Endothelial cell of umbilical vein (primary cell): ENCODE measurements around the gene PKP4.

Source experiments
- POLR2A ChIP-seq: IDR thresholded peaks from 2 replicates; pipeline ENCODE4 v1.6.1; 2012; ENCODE audit warnings: low read depth, mild to moderate bottlenecking, control low read depth, low read length
- POLR2AphosphoS5 ChIP-seq: IDR thresholded peaks from 2 replicates; pipeline ENCODE4 v1.6.1; 2012; ENCODE audit warnings: low read depth, mild to moderate bottlenecking, control low read depth, low read length, moderate library complexity; ENCODE audit not compliant: insufficient read depth
- TF ChIP-seq, protein P1 (sequence below), 2 donors: IDR thresholded peaks; 1 replicate in 1 of 2; 2 replicates in 1 of 2; pipeline ENCODE4 v1.5.1; 2011; ENCODE audit warnings: low read length in 2 of 2, mild to moderate bottlenecking in 2 of 2, moderate library complexity in 2 of 2, control low read depth in 1 of 2, inconsistent platforms in 1 of 2, low read depth in 1 of 2; ENCODE audit not compliant: insufficient read depth in 1 of 2; ENCODE audit errors: extremely low read depth in 1 of 2
- TF ChIP-seq, protein P2 (sequence below): IDR thresholded peaks from 2 replicates; pipeline ENCODE4 v1.6.1; 2011; ENCODE audit not compliant: insufficient read depth, insufficient read length

DNA sequence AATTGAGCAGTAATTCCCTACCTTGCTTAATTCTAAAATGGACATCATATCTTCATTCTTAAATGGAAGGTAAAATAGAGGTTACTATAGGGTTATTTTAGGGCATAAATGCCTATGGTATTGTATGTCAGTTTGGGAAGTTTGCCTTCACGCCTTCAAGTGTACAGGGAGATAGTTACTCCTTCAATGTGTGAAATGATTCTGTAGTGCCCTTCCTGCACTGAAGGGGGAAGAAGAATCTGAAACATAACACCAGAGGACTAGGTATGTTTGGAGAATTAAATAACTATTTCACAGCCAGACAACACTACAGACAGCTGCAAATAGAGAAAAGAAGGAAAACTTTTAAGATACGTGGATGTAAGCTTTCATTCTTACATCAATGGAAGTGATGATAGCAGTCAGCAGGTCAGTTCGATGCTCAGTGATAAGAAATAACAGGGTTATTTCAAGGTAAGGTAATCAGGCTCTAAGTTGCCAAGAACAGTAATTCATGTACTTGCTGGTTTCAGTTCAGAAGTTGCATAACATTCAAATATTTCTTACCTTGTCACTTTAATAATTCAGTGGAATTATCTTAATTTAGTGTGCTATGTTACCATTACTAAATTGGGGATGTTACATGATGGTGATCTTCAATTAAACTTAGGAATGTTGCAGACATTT, 4.0 kb downstream of the PKP4 start:
- TF ChIP-seq, protein P1, sequence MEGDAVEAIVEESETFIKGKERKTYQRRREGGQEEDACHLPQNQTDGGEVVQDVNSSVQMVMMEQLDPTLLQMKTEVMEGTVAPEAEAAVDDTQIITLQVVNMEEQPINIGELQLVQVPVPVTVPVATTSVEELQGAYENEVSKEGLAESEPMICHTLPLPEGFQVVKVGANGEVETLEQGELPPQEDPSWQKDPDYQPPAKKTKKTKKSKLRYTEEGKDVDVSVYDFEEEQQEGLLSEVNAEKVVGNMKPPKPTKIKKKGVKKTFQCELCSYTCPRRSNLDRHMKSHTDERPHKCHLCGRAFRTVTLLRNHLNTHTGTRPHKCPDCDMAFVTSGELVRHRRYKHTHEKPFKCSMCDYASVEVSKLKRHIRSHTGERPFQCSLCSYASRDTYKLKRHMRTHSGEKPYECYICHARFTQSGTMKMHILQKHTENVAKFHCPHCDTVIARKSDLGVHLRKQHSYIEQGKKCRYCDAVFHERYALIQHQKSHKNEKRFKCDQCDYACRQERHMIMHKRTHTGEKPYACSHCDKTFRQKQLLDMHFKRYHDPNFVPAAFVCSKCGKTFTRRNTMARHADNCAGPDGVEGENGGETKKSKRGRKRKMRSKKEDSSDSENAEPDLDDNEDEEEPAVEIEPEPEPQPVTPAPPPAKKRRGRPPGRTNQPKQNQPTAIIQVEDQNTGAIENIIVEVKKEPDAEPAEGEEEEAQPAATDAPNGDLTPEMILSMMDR (IDR thresholded peaks at IDR 0.05; ENCODE audit: extremely low read depth in 1 of 2, insufficient read depth in 1 of 2, low read depth in 1 of 2, low read length in 2 of 2): no peak
- TF ChIP-seq POLR2A (no peak), POLR2AphosphoS5 (no peak)
- TF ChIP-seq, protein P2, sequence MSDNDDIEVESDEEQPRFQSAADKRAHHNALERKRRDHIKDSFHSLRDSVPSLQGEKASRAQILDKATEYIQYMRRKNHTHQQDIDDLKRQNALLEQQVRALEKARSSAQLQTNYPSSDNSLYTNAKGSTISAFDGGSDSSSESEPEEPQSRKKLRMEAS: no peak
